ENCODE measurements around the gene SDF4.
A peak's percentile ranks its signal among the peaks of the same experiment; 100 is the strongest.
"Not testable (repeated sequence)": the region's sequence is repeated elsewhere in the genome, so short reads cannot be mapped to it uniquely, and the experiment has no call there.

Gene SDF4

DNA sequence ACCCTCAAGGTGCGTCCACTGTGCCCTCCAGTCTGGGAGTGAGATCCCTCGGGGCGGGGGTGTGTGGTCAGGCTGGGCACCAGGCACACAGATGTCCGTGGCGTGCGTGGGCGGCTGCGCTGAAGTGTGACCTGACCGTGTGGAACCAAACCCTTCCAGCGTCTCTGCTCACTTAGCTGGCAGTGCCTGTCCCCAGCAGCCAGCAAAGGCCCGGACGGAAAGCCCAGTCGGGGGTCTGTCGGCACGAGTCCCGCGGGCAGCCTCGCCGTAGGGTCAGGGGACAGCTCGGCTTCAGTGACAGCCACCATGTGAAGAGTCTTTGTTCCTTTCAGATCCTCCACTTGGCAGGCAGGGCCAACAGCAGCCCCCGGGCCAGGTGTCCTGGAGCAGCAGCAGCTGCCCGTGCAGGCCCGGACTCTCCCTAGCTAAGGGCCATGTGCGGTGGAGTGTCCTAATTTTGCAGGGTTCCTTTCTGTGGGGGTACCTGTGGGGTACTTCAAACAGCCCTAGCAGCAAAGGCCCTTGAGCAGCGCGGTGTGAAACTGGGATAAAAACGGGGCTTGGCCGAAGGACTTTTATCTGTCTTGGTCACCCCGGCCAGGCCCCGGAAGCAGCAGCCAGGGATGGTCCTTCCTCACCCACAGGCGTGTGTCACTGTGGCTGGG is 46.6 kb downstream of the SDF4 start:
- DNase-seq, result peak in 8 of 10 donors; percentile 30 to 94 (median 58)
- intact Hi-C loops (cut with DNase I), result no loop called here

DNA sequence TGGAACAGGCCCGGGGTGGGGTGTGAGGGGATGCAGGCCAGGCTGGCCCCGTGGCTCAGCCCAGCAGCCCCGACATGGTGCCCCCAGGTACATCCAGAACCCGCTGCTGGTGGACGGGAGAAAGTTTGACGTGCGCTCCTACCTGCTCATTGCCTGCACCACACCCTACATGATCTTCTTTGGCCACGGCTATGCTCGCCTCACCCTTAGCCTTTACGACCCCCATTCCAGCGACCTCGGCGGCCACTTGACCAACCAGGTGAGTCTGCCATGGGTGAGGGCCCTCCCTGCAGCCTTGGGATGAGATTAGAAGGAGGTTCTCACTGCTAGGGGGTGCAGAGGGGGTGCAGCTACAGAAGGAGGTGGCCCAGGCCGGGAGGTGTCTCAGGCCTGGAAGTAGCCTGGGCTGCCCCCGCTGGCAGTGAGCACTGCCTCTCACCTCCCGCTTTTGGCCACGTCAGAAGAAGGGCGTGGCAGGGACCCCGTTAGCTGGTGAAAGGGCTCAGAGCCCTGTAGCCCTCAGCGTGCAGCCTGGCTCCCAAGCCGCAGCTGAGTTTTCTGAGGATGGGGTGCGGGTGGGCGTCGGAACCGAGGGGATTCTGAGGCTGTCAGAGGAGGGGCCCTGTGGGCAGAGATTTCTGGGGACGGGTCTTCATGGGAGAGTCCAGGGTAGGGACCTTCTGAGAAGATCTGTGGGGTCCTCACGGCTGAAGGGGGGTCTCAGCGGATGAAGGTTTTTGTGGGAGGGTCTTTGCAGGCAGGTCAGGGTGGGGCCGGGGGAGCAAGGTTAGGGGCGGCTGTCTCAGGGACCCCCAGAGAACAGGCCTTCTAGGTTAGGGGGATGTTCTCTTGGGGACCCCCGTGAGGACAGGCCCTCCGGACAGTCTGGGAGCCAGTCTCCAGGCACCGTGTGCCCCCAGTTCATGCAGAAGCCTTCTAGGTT is 47.7 kb downstream of the SDF4 start:
- intact Hi-C loops (cut with DNase I), result no loop called here
- peak in 2 of 10 donors; percentile 46 to 79 for DNase-seq

DNA sequence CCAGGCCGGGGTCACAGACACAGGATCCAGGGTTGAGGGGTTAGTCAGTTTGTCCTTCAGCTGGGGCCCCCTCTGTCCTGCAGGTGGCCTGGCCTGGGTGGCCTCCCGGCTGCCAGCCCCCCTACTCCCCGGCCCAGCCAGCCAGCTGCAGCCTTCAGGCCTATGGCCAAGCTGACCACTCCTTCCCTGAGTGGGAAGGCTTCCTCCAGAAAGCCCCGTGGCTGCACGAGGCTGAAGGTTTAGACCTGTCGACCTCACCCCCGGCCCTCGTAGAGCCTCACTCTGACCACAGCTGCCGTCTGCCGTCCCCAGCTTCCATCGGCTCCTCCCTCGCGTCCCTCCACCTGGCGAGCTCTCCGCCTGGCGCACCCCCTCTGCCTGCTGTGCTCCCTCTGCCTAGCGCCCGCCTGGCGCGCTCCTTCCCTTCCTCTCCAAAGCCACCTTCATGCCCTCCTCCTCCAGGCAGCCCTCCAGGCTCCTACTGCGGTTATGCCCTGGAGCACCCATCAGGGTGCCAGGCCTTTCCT is 48.5 kb downstream of the SDF4 start:
- peak in 4 of 10 donors; percentile 6 to 78 (median 38) for DNase-seq
- intact Hi-C loops (cut with DNase I), result no loop called here

DNA sequence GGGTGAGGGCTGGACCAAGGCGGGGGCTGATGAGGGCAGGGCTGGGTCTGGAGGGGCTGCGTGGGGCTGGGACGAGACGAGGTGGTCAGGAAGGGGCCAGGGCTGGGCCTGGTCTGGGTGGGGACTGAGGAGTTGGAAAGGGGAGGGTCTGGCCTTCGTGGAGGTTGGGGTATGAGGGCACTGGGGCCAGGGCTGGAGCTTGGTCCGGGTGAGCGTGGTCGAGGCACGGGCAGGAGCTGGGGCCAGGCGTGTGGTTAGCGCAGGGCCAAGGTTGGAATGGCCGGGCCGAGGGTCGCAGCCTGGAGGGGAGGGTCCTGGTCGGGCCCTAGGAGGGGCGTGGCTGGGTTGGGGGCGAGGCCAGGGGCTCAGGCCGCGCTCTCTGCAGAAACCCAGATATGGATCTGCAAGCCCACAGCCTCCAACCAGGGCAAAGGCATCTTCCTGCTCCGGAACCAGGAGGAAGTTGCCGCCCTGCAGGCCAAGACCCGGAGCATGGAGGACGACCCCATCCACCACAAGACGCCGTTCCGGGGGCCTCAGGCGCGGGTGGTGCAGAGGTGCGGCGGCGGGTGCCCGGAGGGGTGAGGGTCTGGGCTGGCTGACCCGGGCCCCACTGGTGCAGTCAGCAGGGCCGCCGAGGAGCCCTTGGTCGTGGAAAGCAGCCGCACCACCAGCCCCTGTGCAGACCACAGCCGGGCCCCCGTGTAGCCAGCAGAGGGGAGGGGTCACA is 49.1 kb downstream of the SDF4 start:
- peak in 5 of 10 donors; percentile 1 to 77 (median 60) for DNase-seq
- intact Hi-C loops (cut with DNase I), result no loop called here

DNA sequence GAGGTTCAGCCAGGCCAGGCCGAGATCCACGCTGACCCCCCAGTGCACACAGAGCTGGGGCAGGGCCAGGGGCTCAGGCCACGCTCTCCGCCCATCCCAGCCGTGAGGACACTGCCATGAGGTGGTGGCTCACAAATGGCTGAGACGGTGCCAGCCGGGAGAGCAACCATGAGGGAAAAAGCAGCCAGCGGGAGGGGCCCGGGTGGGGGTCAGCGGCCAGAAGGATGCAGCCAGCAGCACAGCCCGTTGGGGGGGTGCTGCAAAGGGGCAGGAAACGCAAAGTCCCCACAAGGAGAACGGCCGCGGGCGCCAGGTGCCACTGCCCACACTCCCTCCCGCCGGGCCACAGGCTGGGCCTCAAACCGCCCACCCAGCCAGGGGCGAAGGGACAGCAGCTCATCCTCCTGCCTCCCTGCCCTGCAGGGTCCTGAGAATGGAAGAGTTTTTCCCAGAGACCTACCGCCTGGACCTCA is 49.8 kb downstream of the SDF4 start:
- intact Hi-C loops (cut with DNase I), result no loop called here
- peak in 4 of 10 donors; percentile 5 to 60 (median 42) for DNase-seq

DNA sequence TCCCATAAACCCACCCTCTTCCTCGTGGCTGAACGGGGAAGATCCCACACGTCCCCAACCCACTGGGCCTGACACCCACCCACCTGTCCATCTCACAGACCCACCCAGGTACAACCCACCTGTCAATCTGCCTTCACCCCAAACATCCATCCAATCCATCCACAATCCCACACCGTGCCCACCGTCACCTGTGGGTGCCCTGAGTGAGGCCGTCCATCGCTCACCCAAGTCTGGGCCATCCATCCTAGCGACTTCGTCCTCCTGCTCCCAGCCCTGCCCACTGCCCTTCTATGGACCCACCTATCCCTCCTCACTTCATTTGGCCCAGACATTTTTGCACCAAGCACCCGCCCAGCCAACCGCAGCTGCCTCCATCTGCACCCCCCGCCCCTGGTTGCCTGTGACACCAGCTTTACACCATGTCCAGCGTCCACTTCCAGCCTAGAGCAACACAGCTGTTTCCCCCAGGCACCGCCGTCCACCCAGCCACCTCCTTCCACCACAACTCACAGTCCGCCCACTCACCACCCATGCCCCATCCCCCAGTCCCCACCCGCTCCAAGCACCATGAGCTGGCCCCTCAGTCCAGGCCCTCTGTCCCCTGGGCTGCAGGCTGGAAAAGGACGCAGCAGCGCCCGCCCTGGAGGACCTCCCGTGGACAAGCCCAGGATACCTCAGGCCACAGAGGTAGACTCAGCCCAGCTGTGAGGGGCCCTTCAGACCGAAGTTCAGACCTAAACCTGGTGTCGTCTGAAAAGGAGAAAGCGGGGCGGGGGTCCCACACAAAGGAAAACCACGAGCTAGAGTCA is 50.5 kb downstream of the SDF4 start:
- peak in 5 of 10 donors; percentile 4 to 69 (median 61) for DNase-seq
- intact Hi-C loops (cut with DNase I), result no loop called here

DNA sequence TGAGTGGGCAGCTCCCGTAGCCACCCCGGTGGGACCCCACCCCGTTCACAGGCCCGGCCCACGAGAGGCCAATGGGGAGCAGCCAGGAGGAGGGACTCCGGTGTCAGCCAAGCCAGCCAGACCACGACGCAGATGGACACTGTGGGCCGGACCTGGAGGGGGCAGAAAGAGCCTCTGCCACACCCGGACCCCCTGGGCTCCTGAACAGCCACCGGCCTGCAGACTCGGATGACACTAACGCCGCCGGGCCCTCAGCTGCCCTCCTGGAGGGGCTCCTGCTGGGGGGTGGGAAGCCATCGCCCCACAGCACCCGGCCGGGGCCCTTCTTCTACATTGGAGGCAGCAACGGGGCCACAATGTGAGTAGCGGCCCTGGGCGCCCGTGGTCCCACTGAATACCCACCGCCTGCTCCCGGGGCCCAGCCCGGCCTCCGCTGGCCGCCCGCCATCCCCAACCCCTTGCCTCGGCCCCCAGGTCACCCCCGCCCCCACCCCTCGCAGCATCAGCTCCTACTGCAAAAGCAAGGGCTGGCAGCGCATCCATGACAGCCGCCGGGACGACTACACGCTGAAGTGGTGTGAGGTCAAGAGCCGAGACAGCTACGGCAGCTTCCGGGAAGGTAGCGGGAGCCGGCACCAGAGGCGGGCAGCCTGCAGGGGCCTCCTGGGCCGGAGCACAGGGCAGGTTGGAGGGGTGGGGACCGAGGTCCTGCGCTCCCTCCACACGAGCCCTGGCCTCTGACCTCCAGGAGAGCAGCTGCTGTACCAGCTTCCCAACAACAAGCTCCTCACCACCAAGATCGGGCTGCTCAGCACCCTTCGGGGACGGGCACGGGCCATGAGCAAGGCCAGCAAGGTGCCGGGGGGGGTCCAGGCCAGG is 51.6 kb downstream of the SDF4 start:
- intact Hi-C loops (cut with DNase I), result no loop called here
- DNase-seq, result peak in 5 of 10 donors; percentile 3 to 76 (median 62)

DNA sequence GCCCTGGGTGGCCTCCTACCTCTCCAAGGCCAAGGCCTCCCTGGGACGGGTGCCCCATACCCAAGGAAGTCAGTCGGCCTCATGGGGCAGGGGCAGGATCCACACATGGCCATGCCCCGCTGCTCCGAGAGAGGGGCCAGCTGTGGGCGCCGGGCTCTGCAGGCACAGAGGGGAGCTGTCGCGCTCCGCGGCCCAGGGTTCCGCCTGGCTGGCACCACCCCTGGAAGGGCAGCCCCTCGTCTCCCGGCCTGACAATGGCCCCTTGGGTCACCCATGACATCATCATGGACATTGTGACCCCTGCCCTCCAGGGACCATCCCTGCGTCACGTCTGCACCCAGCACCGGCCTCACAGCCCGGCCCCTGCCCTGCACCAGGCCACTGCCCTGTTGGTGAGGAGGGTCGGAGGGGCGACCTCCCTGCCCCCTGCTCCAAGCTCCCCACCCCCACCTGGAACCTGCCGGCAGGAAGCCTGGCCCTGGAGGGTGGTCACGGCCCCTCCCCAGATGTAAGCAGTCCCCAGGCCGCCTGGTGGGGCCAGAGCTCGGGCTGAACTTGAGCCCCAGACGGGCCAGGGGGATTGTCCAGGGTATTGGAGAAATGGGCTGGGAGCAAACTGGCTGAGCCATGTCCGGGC is 52.3 kb downstream of the SDF4 start:
- DNase-seq, result peak in 4 of 10 donors; percentile 26 to 75 (median 56)
- intact Hi-C loops (cut with DNase I), result no loop called here

DNA sequence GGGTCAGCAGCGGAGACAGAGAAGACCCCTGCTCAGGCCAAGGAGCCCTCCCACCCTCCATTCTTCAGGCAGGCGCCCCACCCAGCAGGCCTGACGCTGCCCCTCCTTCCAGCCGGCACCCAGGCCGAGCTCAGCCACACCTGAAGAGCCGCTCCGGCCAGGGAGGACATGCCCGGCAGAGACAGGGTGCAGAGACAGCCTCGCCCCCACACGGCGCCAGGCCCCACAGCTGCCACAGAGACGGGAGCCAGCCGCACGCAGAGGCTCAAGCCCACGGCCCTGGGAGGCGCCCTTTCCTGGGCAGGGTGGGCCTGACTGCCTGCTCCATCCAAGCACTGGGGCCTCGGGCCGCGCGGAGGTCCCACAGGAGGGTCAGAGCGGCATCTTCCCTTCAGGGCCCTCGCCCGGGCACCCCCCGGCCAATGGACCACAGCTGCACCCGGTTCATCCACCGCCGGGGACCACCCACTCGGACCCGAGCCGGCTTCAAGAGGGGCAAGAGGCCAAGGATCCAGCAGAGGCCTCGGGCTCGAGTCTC is 52.9 kb downstream of the SDF4 start:
- DNase-seq, result peak in 4 of 10 donors; percentile 12 to 73 (median 60)
- intact Hi-C loops (cut with DNase I), result no loop called here

DNA sequence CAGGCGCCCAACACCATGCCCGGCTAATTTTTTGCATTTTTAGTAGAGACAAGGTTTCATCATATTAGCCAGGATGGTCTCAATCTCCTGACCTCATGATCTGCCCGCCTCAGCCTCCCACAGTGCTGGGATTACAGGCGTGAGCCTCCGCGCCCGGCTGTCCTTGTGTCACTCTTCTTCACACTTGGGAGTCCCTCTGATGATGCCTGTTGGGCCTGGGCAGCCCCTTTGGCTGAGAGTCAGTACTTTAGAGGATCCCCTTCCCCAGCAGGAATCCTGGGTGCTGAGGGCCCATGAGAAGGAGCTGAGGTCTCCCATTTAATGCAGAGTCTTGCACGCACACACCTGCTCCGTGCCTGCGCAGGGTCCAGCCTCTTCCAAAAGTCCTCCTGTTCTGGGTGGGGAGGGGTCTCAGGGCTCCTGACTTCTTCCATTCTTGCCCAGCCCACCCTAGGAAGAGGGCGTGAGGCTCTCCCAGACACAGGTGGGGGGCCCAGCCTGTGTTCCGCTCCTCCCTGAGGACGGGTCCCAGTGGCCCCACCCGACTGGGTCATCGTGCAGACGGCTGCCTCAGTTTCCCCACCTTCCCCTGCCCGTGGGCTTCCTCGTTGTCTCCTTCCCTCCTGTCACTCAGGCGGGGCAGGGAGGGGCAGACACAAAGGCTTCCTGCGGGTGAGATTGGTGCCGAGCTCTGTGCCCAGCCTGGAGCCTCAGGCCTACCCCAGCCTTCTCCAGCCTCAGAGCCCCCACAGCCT is 54.2 kb downstream of the SDF4 start:
- intact Hi-C loops (cut with DNase I), result no loop called here
- peak in 4 of 10 donors; percentile 13 to 66 (median 43) for DNase-seq

DNA sequence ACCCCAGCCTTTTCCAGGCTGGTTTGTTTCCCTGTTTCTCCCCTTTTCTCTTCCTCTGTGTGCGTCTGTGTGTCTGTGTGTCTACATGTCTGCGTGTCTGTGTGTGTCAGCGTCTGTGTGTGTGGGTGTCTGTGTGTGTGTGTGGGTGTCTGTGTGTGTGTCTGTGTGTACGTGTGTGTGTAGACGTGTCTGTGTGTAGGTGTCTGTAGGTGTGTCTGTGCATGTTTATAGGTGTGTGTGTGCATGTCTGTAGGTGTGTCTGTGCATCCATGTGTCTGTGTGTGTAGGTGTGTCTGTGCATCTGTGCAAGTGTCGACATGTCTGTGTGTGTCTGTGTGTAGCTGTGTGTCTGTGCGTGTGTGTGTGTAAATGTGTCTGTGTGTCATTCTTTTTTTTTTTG is 54.9 kb downstream of the SDF4 start:
- intact Hi-C loops (cut with DNase I), result no loop called here
- peak in 2 of 10 donors; percentile 2 for DNase-seq

DNA sequence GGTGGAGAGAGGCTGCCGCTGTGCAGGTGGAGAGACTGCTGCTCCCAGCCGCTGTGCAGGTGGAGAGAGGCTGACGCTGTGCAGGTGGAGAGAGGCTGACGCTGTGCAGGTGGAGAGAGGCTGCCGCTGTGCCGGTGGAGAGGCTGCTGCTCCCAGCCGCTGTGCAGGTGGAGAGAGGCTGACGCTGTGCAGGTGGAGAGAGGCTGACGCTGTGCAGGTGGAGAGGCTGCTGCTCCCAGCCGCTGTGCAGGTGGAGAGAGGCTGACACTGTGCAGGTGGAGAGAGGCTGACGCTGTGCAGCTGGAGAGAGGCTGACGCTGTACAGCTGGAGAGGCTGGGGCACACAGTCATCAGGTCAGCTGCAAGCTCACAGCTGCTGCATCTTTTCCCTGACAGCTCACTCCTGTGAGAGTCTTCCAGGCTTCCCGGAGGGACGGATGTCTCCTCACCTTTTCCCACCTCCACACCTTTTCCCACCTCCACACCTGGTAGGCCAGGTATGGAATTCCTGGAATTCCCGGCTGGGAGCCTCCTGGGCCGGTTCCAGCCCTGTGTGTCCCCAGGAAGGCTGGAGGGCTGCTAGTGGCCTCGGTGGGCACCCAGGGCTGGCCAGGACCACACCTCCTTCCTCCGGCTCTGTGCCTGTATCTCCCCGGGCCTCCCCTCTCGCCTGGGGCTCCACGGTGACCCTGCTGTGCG is 55.6 kb downstream of the SDF4 start:
- DNase-seq, result peak in 4 of 10 donors; percentile 12 to 73 (median 43)
- intact Hi-C loops (cut with DNase I), result not testable (repeated sequence)

DNA sequence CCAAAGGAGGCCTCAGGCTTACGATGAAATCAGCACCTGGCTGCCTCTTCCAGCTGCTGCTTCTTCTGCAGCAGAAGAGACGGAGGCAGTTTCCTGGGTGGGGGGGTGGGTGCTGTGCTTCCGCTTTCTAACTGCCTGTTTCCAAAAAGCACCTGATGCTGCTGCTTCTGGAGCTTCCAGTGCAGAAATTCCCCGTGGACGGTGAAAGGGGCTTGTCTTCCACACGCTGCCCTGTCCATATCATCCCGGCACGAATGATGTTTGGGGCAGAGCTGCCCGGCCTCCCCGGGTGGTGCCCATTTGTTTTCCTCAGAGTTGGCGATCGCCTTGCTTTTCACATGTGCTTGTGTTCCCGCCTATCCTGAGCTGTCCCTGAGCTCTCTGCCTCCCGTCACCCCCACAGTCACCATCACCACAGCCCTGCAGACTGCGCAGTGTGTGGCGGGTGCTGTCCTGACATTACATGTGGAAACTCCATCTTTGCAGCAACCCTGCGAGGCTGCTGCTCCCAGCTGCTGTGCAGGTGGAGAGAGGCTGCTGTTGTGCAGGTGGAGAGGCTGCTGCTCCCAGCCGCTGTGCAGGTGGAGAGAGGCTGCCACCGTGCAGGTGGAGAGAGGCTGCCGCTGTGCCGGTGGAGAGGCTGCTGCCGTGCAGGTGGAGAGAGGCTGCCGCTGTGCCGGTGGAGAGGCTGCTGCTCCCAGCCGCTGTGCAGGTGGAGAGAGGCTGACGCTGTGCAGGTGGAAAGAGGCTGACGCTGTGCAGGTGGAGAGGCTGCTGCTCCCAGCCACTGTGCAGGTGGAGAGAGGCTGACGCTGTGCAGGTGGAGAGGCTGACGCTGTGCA is 56.4 kb downstream of the SDF4 start:
- intact Hi-C loops (cut with DNase I), result no loop called here
- DNase-seq, result peak in 3 of 10 donors; percentile 32 to 77 (median 49)

DNA sequence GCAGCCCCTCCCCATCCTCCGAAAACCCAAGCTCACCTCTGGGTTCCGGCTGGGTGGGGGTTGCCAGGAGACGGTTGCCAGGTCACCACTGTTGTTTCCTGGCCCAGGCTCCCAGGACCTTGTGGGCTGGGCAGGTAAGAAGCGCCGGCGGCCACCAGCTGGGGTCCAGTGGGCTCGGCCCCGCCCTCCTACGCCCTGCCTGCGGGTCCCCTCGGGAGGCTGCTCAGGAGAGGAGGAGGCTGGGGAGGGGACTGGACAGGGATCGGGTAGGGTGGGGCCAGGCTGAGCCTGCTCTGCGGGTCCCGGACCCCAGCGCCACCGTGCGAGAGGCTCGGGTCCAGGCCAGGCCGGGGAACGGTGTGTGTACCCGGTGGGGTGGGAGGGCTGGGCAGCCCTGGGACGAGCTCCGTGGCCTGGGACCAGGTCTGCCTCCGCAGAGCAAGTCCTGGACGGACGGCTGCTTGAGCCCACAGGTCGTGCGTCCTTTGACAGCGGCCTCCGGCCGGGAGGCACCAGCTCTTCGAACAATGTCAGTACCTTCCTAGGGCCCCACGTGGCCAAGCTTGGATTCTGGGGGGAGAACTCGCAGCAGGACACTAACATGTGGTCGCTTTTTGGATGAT is 57.9 kb downstream of the SDF4 start, which contains the start of gene TTLL10:
Gene TTLL10, plus strand, starts transcription at position 88 of the 623 bp plus-strand sequence. CDS start 5,336 bp downstream, outside the sequence.
- DNase-seq, result peak in 4 of 10 donors; percentile 13 to 79 (median 58)
- intact Hi-C loops (cut with DNase I), result no loop called here

Data from posterior cingulate gyrus (tissue), 11 donors.